Neural progenitor cell (in vitro differentiated cells): ENCODE data around the gene WDR72.

Experiments
- EZH2 ChIP-seq: fragments of 200-600 bp; sonication (generic); IDR thresholded peaks from 2 replicates; pipeline ENCODE4 v1.6.1; 2017; ENCODE audit warnings: antibody characterized with exemption, mild to moderate bottlenecking, moderate library complexity
- TF ChIP-seq, protein P1 (sequence below): fragments of 200-600 bp; sonication (generic); IDR thresholded peaks from 2 replicates; pipeline ENCODE4 v1.5.1; 2017; ENCODE audit warnings: antibody characterized with exemption, mild to moderate bottlenecking

DNA sequence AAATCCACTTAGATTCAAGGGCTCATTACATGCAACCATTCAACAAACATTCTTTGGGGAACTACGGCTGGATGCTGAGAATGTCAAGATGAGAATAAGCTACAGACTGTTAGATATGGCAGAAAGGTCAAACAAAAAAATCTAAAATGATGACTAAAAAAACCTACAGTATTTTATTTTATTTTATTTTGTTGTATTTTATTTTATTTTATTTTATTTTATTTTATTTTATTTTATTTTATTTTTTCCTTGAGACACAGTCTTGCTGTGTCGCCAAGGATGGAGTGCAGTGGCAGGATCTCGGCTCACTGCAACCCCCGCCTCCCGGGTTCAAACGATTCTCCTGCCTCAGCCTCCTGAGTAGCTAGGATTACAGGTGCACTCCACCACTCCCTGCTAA lies 46.2 kb downstream of the WDR72 start:
- no peak for TF ChIP-seq EZH2
- TF ChIP-seq, protein P1, sequence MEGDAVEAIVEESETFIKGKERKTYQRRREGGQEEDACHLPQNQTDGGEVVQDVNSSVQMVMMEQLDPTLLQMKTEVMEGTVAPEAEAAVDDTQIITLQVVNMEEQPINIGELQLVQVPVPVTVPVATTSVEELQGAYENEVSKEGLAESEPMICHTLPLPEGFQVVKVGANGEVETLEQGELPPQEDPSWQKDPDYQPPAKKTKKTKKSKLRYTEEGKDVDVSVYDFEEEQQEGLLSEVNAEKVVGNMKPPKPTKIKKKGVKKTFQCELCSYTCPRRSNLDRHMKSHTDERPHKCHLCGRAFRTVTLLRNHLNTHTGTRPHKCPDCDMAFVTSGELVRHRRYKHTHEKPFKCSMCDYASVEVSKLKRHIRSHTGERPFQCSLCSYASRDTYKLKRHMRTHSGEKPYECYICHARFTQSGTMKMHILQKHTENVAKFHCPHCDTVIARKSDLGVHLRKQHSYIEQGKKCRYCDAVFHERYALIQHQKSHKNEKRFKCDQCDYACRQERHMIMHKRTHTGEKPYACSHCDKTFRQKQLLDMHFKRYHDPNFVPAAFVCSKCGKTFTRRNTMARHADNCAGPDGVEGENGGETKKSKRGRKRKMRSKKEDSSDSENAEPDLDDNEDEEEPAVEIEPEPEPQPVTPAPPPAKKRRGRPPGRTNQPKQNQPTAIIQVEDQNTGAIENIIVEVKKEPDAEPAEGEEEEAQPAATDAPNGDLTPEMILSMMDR, result no peak
